HL-60 (cell line): Measurements from ENCODE around the gene MAN2A2.

Experiments used
- GABPA ChIP-seq: IDR thresholded peaks from 2 replicates; pipeline ENCODE4 v1.6.1; 2012; ENCODE audit warnings: low read depth
- POLR2AphosphoS5 ChIP-seq: IDR thresholded peaks from 2 replicates; pipeline ENCODE4 v1.6.1; 2012; ENCODE audit warnings: low read depth
- SPI1 ChIP-seq: IDR thresholded peaks from 2 replicates; pipeline ENCODE4 v1.6.1; 2012; ENCODE audit warnings: low read depth, mild to moderate bottlenecking, borderline replicate concordance
- TF ChIP-seq, protein P1 (sequence below): IDR thresholded peaks from one replicate; pipeline ENCODE4 v1.5.1; 2011; ENCODE audit warnings: low read length, control low read depth, inconsistent platforms; ENCODE audit not compliant: insufficient read depth
- TF ChIP-seq, protein P2 (sequence below): IDR thresholded peaks from 2 replicates; pipeline ENCODE4 v1.6.1; 2012; ENCODE audit warnings: low read depth; ENCODE audit not compliant: insufficient replicate concordance

DNA sequence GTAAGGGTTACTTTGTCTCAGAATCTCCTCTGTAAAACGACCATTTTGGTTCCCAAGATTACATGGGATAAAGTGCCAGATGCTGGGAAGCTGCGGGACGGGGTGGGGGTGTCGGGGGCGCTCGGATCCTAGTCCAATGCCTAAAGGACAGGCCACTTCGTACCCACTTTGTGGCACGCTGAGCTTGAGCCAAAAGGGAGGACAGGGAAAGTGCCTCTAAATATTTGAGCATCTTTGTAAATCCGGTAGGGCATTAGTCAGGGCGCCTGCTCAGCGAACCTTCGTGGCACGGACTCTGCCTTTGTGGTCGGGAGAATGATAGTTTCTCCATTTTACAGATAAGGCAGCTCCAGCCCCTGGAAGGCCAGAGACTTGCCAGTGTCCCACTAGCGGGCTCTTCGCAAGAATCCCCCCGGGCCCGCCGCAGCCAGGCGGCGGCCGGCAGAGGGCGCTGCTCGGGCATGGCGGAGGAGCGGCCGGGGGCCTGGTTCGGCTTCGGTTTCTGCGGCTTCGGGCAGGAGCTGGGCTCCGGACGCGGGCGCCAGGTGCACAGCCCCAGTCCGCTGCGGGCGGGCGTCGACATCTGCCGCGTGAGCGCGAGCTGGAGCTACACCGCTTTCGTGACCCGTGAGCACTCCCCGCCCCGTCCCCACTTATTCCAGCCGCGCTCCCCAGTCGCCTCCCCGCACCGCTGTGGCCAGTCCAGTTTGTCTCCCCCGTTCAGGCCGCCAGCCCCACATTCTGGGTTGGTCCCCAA, 53.4 kb downstream of the MAN2A2 start:
- TF ChIP-seq, protein P1, sequence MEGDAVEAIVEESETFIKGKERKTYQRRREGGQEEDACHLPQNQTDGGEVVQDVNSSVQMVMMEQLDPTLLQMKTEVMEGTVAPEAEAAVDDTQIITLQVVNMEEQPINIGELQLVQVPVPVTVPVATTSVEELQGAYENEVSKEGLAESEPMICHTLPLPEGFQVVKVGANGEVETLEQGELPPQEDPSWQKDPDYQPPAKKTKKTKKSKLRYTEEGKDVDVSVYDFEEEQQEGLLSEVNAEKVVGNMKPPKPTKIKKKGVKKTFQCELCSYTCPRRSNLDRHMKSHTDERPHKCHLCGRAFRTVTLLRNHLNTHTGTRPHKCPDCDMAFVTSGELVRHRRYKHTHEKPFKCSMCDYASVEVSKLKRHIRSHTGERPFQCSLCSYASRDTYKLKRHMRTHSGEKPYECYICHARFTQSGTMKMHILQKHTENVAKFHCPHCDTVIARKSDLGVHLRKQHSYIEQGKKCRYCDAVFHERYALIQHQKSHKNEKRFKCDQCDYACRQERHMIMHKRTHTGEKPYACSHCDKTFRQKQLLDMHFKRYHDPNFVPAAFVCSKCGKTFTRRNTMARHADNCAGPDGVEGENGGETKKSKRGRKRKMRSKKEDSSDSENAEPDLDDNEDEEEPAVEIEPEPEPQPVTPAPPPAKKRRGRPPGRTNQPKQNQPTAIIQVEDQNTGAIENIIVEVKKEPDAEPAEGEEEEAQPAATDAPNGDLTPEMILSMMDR = peak; percentile 87
- TF ChIP-seq SPI1 = no peak
- no peak for TF ChIP-seq POLR2AphosphoS5
- TF ChIP-seq, protein P2, sequence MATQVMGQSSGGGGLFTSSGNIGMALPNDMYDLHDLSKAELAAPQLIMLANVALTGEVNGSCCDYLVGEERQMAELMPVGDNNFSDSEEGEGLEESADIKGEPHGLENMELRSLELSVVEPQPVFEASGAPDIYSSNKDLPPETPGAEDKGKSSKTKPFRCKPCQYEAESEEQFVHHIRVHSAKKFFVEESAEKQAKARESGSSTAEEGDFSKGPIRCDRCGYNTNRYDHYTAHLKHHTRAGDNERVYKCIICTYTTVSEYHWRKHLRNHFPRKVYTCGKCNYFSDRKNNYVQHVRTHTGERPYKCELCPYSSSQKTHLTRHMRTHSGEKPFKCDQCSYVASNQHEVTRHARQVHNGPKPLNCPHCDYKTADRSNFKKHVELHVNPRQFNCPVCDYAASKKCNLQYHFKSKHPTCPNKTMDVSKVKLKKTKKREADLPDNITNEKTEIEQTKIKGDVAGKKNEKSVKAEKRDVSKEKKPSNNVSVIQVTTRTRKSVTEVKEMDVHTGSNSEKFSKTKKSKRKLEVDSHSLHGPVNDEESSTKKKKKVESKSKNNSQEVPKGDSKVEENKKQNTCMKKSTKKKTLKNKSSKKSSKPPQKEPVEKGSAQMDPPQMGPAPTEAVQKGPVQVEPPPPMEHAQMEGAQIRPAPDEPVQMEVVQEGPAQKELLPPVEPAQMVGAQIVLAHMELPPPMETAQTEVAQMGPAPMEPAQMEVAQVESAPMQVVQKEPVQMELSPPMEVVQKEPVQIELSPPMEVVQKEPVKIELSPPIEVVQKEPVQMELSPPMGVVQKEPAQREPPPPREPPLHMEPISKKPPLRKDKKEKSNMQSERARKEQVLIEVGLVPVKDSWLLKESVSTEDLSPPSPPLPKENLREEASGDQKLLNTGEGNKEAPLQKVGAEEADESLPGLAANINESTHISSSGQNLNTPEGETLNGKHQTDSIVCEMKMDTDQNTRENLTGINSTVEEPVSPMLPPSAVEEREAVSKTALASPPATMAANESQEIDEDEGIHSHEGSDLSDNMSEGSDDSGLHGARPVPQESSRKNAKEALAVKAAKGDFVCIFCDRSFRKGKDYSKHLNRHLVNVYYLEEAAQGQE = no peak
- TF ChIP-seq GABPA = no peak
